Right ventricle myocardium superior (tissue), 1 donor: ENCODE measurements around the gene MINAR2. TPM values are rescaled to one million over a fixed set of nuclear protein-coding genes. Genes with fewer than 3 reads are reported as not detected.

Source experiments
- ATAC-seq: fragments of 200-7000 bp; cut with Tn5 transposase; one replicate; pipeline ENCODE4 v1.9.1; 2020; ENCODE audit warnings: mild to moderate bottlenecking; ENCODE audit not compliant: poor library complexity
- DNase-seq: peaks from one replicate; pipeline ENCODE4 v3.0.0-alpha.2; 2020
- intact Hi-C: fragments of 100-400 bp; cut with DNase I; formaldehyde crosslinking; loops from one replicate; pipeline ENCODE4 v1.11.2; 2022
- long read RNA-seq: library from polyadenylated mRNA; unstranded; transcript quantifications from one replicate; pipeline ENCODE4 v2.0.0, GENCODE V29; 2021
- total RNA-seq: library from RNA; stranded (reverse); fragmentation: NEBNext Ultra II Directional; extraction: Animal tissue kit (Norgen Biotek cat#: 25700); gene quantifications from one replicate; pipeline ENCODE4 v1.2.1, GENCODE V29; 2021
- donor health status: DM: no; HTN: yes; CAD: no; lungs with severe emphysema.

MINAR2 gene, protein sequence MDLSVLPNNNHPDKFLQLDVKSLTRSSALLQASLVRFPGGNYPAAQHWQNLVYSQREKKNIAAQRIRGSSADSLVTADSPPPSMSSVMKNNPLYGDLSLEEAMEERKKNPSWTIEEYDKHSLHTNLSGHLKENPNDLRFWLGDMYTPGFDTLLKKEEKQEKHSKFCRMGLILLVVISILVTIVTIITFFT
- not detected for total RNA-seq
- long read RNA-seq = 0 reads

DNA sequence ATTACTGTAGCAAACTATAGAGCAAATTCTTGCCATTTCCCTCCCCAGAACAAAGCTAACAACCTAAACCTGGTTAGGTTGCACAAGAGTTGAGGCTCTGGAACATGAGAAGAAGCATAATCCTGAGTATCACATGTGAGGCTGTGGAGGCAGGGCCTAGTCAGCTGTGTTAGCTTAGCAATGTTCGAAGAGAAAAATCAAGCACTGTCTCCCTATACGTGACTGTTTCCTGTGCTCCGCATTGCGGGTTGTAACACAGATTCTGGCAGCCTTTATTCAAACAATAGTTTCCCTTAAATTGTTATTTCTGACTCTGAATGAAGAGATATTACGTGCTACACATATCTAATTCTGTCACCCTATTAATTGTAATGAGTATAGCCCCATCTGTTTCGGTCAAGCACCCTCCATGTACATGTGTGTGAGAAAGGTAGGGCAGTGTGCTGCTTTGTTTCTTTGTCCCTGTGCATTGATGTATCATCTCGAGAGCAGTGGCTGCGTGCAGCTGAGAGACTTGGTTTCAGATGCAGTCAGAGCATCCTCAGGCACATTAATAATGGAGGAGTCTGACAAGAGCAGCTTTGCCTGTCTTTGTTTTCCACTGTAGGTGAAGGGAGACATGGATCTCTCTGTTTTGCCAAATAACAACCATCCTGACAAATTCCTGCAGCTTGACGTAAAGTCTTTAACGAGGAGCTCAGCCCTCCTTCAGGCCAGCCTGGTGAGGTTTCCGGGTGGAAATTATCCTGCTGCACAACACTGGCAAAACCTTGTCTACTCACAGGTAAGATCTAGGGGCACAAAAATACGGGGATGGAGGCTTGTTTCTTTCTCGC lies at the start of gene MINAR2:
Gene MINAR2 (plus strand): TSS at position 523 of the 836 bp plus-strand sequence. CDS start 97 bp downstream, at position 620.
- ATAC-seq (no peak), DNase-seq (no peak)
- intact Hi-C loops = no loop called here

DNA sequence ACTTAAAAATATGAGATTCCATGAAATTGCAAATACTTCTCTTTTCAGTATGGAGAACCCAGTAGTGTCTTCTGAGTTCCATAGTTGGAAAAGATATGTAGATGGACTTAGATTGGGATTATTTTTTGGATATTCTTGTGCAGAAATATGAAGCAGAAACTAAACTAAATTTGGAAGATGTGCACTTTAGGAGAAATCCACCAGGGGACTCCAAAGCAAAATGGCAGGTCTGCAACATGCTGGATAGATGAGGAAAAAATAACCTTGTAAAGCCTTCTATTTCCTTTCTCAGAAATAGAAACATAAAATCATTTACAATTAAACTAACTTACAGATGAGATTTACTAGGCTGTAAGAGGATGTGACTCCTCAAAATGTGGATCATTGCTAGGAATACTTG lies 49.2 kb upstream of the MINAR2 start:
- intact Hi-C loops = no loop called here
- ATAC-seq (no peak), DNase-seq (no peak)

DNA sequence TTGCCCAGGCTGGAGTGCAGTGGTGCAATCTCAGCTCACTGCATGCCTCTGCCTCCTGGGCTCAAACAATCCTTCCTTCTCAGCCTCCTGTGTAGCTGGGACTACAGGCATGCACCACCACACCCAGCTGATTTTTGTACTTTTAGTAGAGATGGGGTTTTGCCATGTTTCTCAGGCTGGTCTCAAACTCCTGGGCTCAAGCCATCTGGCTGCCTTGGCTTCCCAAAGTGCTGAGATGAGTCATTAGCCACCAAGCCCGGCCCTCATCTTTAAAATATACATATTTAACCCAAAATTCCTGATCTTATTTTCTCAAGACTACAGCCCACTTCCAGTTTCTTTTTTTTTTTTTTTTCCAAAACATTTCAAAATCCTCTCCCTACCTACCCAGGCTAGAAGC lies 31.7 kb upstream of the MINAR2 start:
- intact Hi-C loops = no loop called here
- DNase-seq = no peak
- ATAC-seq = no peak

DNA sequence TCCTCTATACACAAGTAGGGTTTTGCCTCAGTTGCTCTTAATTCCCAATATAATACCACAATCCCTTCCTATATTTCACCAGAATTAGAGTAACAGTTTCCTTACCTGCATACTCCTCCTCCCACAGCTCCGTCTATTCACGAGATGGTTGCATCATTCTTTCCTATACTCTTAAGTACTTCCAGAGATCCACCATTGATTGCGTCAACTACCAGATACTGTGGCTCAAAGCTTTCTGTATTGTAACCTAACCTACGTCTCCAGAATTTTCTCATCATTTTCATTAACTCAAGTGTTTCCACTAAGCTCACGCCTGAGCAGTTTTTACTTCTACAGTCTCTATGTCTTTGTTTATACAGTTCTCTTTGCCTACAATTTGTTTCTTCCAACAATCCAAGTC lies 31.2 kb upstream of the MINAR2 start:
- ATAC-seq (no peak), DNase-seq (no peak)
- intact Hi-C loops = no loop called here

DNA sequence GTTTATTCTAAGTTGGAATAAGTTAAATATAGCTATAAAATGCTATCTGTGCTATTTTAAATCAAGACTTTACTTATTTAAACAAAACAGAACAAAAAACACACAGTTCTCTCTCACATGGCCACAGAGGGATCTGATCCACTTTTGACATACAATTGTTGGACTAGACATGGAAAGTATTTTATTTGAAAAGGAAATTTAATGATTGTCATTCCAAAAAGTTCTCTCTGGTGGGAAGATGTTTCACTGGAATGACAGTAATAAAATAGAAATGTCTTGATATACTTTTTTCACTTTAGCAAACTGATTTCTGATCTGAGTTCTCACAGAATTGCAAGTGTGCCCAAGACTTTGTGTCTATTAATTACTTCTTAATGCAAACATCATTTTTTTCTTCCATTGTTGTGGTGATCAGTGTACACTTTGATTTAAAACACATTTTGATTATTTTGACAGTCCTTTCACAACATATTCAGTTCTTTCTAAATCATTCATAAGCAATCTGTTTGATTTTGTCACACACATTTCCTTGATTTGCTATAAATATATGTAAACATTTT lies 30.1 kb upstream of the MINAR2 start:
- no peak for DNase-seq
- ATAC-seq = no peak
- intact Hi-C loops = no loop called here

DNA sequence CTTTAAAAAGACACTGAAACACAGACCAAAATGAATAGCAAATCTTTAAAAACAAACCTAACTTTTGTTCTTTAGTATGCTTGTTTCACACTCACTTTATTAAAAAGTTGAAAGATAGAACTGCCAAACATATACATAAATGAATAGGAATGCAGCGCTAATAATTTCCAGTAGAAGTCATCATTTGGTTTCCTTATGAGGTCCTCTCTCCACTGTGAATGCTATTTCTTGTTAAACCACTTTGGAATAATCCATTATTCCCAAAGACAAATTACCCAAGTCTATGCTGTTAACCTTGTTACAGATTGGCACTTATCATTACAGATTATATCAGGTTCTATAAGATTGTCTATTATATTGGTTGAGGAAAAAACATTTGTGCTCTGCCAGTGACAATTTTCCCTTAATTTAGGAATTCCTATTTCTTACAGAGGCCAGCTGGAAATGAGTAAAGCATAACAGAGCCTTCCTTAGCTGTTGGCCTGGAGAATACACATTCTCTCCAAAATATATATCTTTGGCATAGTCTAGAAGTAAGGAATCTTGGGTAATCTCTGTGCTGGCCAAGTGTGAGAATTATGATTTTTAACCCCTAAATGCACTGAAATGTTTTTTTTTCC lies 29.3 kb upstream of the MINAR2 start:
- intact Hi-C loops = no loop called here
- ATAC-seq = no peak

DNA sequence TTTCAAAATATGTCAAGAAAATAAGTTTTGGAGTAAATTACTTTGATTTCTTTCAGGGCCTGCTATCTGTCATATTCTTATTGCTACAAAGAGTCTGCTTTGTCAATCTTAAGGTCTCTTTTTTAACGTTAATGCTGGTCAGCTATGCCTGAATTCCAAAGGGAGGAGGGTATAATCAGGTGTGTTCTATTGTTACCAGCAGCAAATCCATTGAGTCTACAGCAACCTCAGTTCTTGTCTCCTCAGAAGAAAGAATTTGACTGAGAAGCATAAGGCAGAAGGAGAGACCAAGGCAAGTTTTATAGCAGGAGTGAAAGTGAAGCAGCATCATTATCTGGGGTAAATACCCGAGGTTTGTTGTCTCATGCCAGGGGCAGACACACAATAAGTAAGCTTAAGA lies 23.7 kb upstream of the MINAR2 start:
- no peak for DNase-seq
- ATAC-seq = no peak
- intact Hi-C loops = no loop called here

More for the DNA sequence above, 29.3 kb upstream of the MINAR2 start:
- no peak for DNase-seq

DNA sequence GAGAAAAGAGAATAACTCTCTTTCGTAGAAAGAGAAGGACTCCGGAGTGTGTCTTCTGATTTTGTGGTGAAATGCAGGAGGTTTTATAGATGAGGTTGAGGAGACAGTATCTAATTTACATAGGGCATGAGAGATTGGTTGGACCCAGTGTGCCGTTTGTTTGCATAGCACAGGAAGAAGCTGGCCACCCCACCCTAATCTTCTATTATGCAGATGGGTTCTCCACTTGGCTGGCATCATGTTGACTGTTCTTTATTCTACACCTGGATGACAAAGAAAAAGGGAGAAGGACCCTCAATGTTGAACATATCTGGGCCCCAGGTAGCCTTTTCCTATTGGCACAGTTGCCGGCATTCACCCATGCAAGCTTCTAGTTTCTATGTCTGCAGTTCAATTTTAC lies 23.2 kb upstream of the MINAR2 start:
- intact Hi-C loops = no loop called here
- DNase-seq (no peak), ATAC-seq (no peak)

DNA sequence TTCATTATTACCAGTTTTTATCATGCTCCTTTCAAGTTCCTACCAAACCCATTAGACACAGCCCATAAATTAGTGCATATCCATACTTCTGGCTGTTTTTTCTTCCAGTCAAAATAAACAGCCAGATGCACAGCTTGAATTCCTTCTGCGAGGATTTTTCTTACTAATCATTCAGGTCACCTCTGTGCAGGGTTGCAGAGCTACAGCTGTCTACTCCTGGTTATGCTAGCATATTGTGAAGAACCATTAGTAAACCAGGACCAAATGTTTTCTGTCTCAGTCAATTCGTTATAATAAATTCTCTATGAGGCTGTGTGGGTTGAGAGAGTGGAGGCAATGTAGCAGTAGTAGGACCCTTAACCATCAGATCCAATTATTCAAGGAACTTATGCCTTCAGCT lies 8.1 kb upstream of the MINAR2 start:
- DNase-seq (no peak), ATAC-seq (no peak)
- intact Hi-C loops = no loop called here

DNA sequence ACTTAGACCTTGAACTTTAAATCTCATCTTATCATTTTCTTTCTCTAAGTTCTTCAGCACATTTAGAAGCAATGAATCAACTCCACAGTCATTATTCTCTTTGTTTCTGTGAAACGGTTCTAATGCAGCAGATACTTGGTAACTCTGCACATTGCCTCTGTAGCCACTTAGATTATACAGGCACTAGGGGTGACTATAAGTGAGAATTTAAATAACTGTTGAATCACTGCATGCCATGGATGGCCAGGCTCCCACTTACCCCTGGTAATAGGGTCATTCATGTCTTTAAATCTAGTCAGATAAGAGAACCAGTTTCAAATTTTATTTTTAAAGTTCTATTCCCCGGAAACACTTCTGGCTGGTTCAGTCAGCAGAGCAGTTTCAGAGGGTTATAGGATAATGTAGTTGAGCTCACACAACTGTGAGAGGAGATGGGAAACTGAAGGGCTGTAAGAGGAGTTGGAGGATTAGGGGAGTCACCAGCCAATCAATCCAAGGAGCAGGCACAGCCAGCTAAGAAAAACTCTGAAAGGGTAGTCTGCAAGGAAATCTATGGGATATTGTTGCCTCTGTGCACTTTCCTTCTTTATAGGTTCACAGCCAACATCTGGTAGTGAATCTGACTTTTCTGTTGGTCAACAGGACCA lies 4.2 kb upstream of the MINAR2 start:
- DNase-seq = no peak
- intact Hi-C loops = no loop called here
- ATAC-seq = no peak

DNA sequence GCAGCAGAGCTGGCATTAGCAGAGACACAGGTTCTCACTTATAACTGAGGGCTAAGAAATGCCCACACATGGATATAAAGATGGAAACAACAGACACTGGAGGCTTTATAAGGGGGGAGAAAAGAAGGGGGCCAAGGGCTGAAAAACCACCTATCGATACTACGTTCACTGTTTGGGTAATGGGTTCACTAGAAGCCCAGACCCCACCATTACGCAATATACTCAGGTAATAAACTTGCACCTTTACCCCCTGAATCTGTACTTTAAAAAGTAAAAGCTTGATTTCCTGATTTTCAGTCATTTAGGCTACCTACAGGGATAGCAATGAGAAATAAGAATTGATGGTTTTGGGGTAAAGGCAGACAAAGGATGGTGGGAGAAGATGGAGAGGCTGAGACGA lies 1.9 kb upstream of the MINAR2 start:
- intact Hi-C loops = no loop called here
- DNase-seq (no peak), ATAC-seq (no peak)

DNA sequence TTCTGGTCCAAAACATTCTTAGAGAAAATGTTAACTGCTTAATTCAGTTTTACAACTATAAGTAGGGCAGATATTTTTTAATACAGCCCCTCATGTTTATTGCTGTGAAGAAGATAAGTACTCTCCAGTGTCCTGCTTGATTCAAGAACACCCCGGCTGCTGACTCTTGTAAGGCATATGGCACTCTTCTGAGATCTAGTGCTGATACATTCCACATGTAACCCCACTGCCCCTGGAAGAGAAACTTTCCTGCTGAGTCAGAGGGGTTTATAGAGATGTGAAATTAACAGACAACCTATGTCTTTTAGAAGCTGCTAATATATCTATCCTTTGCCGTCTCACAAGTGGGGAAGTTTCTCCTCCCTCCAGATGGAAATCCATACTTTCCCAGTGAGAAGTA lies 1.0 kb upstream of the MINAR2 start:
- ATAC-seq (no peak), DNase-seq (no peak)
- intact Hi-C loops = no loop called here

DNA sequence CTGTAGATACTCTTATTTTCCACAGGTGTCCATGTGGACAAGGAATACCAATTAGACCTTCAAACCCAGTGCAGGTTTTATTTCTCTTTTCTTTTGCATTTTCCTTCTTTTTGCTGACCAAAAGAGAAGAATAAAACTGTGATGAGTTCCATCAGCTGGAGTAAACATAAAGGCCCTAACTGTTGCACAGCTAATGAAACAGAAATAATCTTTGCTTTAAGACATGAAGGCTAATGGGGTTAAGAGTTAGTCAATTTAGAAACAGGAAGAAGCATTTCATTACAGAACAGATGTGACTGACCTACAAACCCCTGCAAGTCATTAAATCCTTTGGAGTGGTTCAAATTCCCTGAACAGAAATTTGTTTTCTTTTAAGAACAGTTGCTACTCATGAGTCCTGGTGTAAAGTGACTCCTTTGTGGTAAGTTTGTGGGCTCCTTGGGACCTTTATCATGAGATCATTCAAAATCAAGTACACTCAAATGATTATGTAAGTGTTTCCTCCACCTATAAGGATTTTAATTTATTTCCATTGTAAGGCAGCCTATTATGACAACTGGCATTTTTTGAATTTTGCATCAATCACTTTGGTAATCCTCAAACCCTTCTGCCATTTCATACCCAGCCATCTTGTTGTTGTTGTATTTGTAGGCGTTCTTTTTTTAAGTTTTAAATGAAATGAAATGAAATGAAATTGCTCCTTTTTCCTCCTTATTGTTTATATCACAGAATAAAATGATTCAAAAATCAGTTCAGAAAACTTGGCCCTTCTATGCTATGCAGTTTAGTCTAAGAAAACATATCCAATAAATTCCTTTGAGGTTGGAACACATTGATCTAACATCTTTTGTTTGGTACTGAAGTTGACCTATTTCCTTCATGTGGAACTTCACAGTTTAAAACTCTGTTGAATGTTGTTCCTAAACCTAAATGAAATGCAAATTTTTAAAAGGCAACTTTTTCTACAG lies 1.3 kb downstream of the MINAR2 start:
- ATAC-seq = no peak
- intact Hi-C loops = no loop called here
- no peak for DNase-seq

DNA sequence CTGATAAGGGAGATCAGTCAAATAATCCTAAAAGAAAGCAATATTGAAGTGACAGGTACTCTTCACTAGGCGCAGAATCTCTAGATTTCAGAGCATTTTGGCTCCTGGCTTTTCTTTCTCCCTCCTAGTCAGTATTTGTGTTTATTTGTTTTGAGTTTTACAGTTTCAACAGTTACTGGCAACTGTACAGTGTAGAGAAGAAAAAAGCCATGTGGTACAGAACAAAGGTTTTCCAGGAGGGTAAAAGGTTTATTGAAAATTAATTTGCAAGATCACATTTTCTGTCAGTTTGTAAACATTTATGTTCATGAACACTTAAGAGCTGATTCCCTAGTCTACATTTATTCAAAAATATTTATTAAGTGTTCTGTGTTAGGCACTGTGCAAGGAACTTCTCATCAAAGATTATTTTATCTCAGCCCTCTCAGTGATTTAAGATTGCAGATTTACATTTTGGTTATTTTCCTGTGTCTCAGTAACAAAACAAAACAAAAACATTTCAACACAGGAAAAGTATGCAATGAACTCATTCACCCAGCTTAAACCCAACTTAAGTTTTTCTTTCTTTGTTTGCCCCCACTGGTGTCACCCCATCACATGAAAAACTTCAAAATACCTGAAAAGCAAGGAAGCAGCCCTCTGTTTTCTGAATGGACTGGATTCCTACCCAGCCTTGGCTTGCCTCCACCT lies 12.9 kb downstream of the MINAR2 start:
- DNase-seq = no peak
- ATAC-seq = no peak
- intact Hi-C loops = no loop called here

DNA sequence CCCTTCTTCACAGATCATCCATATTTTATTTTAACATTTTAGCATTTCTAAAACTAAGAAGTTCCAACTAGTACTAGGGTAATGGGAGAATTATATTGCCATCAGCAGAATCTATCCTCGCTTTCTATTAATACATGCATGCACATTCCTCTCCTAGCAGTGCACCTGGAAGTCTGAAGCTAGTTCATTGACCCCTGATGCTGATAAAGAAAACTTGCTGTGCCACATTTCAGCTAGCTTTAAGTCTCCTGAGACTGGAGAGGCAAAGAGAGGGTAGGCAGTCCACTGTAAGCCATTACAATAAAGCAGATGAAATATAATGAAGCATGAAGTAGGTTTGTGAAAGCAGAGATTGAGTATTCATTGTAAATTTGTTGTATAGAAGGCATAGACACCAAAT lies 15.8 kb downstream of the MINAR2 start:
- DNase-seq (no peak), ATAC-seq (no peak)
- intact Hi-C loops = no loop called here

DNA sequence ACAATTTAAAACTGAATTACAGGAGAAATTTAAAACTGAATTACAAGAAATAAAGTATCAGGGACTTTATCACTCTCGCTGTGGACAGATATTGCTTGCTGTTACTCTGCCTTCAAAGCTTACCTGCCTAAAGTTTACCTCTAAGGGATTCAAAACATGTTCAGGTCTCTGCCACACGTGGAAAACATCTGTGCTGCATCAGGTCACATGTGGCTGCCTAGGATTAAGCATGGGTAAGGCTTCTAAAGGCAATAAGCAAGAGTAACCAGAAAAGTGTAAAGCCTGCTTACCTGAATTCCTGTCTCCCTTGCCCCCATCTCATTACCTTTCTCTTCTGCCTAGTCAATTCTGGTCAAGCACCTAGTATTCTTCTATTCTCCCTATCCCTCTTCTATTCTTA lies 18.9 kb downstream of the MINAR2 start:
- intact Hi-C loops = no loop called here
- DNase-seq = no peak
- no peak for ATAC-seq

DNA sequence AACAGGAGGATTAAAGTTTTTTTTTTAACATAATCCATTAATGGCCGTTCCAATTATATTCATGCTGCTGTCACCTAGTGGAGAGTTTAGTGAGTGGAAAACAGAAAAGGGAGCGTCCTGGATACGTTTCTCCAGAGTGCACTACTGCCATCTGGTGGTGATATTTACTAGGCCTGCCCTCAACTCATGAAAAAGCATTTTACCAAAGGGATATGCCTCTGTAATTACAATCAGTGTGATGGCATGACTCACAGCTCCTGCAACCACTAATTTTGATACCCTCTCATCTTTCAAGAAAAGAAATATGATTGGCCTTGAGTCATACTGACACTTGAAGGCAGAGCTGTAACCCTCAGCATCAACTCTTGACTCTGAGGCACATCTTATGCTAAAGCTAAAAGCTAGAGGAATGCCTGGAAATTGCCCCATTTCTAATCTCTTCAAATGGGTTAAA lies 20.1 kb downstream of the MINAR2 start:
- peak; percentile 95 for ATAC-seq
- intact Hi-C loops = no loop called here
- DNase-seq = no peak

DNA sequence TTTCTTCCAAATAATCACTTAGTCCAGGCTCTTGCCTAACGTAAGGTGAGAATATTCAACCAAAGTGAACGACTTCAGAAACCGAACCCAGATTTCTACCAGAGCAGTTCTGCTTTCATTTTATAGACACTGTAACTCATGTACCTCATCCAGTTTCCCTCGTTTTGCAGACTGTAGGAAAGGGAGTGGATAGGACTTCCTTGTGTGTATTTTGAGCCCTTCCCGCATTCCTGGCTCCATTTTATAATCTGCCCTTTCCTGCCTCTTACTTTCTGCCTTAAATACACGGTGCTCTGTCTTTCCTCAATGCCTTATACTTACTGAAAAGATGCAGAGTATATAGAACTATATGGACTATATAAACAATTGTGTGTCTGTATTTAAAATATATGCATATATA lies 20.8 kb downstream of the MINAR2 start:
- DNase-seq (no peak), ATAC-seq (no peak)
- intact Hi-C loops = no loop called here
